Skin of body (tissue), 2 donors: ENCODE measurements around the gene NELL2. TPM values are rescaled to one million over a fixed set of nuclear protein-coding genes. Genes with fewer than 3 reads are reported as not detected.
"Not testable (repeated sequence)": the region's sequence is repeated elsewhere in the genome, so short reads cannot be mapped to it uniquely, and the experiment has no call there.

Source experiments
- DNase-seq: peaks from one replicate; lab custom pipeline; 2025; lab: John Stamatoyannopoulos, UW
- total RNA-seq: library from RNA; depleted of rRNA; stranded (reverse); fragments of >200 nt; gene quantifications from one replicate; pipeline ENCODE4 v1.2.3, GENCODE V29; 2014

Gene NELL2
- total RNA-seq, 1 donor from 2014 or later: 12.7 TPM

DNA sequence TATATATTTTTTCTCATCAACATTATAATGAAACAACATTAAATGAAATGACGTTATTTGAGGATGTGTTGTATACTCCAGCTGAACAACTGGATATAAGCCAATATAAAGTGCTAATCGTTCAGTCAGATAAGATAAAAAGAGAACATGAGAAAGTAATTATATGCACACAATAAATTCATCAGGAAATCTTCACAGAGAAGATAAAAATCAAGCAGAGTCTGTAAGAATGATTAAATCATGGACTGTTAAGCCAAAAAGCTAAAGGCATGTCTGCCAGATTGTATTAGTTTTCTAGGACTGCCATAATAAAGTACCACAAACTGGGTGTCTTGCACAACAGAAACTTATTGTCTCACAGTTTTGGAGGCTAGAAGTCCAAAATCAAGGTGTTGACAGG, 178.6 kb downstream of the NELL2 start:
- no peak for DNase-seq

GRCh38 chr12:44696542-44696941, 179.6 kb downstream of the NELL2 start:
- no peak for DNase-seq

GRCh38 chr12:44694017-44694416, 182.1 kb downstream of the NELL2 start:
- DNase-seq: no peak

DNA sequence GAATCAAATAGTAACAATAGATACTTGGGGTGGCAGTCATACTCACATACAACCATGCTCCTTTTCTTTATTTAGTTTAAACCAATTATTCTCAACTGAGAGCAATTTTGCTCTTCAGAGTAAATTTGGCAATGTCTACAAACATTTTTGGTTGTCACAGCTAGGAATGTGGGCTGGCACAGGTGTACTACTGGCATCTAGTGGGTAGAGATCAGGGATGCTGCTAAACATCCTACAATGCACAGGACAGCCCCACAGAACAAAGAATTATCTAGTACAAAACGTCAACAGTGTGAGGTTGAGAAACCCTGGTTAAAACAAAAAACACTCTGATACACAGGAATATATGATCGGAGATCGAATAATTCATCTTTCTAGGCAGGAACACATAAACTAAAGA, 186.5 kb downstream of the NELL2 start:
- DNase-seq: no peak

- DNase-seq: not testable (repeated sequence)
Observed at GRCh38 chr12:44686821-44687432, 189.2 kb downstream of the NELL2 start.

GRCh38 chr12:44677724-44678123, 198.4 kb downstream of the NELL2 start:
- no peak for DNase-seq

GRCh38 chr12:44674875-44675274, 201.2 kb downstream of the NELL2 start:
- no peak for DNase-seq

GRCh38 chr12:44673811-44674210, 202.3 kb downstream of the NELL2 start:
- no peak for DNase-seq

GRCh38 chr12:44672042-44672441, 204.1 kb downstream of the NELL2 start:
- DNase-seq: no peak

GRCh38 chr12:44668443-44668842, 207.7 kb downstream of the NELL2 start:
- no peak for DNase-seq

- DNase-seq: no peak
Observed at GRCh38 chr12:44667461-44667860, 208.7 kb downstream of the NELL2 start.

GRCh38 chr12:44663291-44663690, 212.8 kb downstream of the NELL2 start:
- no peak for DNase-seq

DNA sequence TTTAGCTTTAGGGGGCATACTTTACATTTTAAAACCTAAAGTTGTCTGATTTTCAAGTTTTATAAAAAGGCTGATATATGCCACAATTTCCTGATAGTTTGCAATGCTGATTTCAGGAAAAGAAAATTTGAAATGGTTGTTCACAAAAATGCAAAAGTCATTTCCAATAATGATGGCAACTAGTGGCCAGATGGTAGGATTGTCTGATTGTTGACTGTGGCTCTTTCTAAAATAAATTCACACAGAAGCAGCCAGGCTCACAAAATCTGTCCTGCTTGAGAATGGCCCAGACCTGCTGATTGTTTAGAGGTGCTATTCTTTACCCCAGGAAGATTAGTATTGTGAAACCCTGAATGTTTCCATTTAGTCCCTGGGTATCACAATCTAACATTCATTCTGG, 220.3 kb downstream of the NELL2 start:
- DNase-seq: no peak

DNA sequence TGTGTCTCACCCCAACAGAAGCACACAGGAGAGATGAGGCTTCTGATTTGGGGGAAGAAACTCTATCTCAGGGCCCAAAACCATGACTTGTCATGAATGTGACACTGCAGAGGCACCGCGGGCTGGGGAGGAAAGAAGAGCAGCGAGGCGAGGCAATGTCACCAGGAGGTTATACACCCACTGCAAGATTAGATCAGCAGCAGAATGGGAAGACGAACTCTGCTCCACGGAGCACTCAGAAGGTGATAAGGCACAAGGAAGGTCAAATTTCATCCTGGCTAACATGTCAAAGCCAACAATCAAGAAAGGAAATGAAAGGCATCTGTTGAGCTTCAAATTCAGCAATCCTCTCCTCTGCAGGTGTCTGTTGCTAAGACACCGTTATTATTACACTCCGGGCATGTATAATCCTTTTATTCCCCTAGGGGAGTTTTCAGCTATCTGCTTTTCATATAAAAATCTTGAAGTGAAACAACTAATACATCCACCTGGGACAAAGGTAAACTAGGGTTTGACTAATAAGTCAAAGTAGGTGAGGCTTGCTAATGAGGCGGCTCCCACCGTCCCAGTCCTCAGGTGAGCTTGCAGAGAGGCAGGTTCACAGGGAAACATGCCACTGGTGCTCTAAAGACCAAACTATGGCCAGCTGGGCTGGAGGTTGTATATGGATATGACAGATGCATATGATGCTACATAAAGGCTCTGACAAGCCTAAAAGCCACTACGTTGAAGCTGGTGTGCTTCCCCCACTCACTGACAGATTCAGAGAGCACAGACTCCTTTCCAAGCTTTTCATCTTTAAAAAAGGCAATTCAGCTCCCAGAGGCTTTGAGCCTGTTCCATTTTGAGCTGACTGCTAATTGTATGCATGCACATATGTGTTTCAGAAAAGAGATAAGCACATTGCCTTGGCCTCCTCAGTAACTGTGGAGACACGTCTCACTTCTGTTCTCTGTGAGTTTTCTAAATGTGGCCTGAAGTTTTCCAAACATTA, 221.2 kb downstream of the NELL2 start:
- no peak for DNase-seq

DNA sequence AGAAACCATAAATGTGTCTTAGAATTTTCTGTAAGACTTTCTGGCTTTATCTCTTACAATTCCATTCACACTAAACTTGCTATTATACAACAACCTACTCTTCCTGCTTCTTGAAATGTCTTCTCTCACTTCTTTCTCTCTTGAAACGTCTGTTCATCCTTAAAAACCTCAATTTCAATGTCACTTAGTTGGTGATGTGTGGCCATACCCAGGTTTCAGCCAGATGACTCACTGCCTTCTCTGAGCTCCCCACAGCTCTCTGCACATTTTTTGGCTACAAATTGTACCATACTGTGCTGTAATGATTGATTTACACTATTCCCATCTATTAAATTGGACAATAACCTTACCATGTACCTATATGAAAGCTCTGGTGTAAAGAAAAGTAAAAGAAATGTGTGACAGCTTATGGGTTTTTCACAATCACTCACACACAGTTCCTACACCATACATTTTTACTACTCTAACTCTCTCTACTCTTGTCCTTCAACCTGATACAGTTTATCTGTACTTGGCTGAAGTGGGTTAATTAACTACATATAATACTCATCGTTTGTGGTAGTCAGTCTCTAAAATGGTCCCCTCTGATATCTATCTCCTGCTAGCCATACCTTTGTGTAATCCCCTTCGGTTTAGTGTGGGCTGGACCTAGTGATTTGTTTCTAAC, 222.1 kb downstream of the NELL2 start:
- no peak for DNase-seq

DNA sequence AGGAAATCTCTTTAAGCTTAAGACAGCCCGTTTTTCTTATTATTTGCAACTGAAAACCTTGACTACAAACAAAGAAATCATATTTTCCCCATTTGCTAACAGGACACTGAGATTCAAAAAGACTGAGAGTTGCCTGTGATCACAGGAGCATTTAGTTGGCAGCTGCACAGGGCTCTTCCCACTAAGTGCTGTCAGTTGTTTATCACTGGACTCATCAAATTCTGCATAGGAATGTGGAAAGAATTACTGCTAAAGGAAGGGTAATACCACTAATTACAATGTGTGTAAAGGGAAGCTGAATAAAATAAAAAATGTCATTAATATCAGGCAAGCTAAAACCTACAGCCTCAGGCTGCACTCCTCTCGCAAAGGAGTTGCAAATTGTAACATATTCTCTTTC, 226.4 kb downstream of the NELL2 start:
- no peak for DNase-seq

DNA sequence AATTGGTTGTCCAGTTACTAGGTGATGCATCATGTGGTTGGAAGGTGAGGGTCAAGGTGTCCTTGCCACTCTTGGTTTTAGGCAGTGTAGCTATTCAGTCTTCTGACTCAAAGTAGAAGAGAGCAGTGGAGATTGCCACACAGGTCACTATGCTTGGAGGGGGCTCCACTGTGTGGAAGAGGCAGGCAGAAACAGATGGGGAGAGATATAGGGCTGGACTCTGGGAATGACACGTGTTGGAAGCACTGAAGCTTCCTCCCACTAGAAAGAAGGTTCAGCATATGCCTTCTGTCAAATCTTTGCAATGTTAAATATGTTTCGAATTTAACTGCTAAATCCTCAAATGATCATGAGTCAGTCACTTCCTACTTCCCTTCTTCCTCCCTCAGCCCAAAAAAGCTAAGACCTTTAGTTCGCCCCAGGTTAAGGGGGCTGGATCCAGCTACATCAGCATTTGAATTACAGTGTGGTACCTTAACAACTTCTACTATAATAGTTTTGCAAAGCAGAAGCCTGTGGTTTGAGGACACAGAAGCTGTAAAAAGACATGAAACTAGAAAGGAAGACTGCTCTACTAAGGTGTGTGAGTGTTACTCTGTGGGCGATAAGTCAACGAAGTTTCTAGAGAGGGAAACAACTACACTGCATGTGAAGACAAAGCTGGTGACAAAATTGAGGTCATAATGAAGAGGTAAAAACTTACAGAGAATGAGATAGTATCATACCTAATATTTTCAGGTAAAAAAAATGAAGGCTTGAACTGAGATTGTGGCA, 228.0 kb downstream of the NELL2 start:
- DNase-seq: no peak

GRCh38 chr12:44640427-44641190, 235.5 kb downstream of the NELL2 start:
- DNase-seq: peak; percentile 67

GRCh38 chr12:44637875-44638274, 238.2 kb downstream of the NELL2 start:
- no peak for DNase-seq

DNA sequence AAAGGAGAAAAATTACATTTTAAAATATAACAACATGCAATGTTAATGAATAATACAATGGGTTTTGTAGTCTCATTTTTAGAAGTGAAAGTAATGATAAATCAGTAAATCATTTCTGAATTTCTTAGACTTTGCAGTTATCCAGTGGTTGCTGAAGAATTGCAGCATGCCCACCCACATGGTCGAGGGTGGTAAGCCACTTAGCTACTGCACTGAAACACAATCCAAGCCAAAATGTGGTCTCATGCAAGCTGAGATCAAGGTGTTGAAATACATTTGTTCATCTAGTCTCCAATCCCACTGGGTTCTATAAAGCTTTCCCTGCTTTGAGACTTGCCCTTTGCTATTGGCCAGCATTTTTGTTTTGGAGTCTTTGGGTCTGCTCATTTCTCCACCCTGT, 247.9 kb downstream of the NELL2 start:
- DNase-seq: peak; percentile 25
